Testis (tissue), 3 donors: Measurements from ENCODE around the gene CREG2. TPM values are rescaled to one million over a fixed set of nuclear protein-coding genes. Genes with fewer than 3 reads are reported as not detected.

ENCODE experiments used
- DNase-seq: peaks from one replicate; pipeline ENCODE4 v3.0.0-alpha.2; 2019
- H3K27ac ChIP-seq, 2 donors: fragments of 200-600 bp; sonication (generic); one replicate each; pipeline ENCODE4 v1.5.1; 2019
- H3K27me3 ChIP-seq: fragments of 200-600 bp; sonication (generic); one replicate; pipeline ENCODE4 v1.5.1; 2019
- H3K36me3 ChIP-seq: fragments of 200-600 bp; sonication (generic); one replicate; pipeline ENCODE4 v1.5.1; 2017; ENCODE audit warnings: low read depth; ENCODE audit errors: missing control alignments
- H3K4me1 ChIP-seq: fragments of 200-600 bp; sonication (generic); one replicate; pipeline ENCODE4 v1.5.1; 2019
- H3K4me3 ChIP-seq, 2 donors: fragments of 200-600 bp; sonication (generic); one replicate each; pipeline ENCODE4 v1.5.1; 2017 to 2019
- H3K9me3 ChIP-seq: fragments of 200-600 bp; sonication (generic); one replicate; pipeline ENCODE4 v1.5.1; 2017
- POLR2A ChIP-seq: fragments of 450-650 bp; IDR thresholded peaks from one replicate; pipeline ENCODE4 v1.6.1; 2017; ENCODE audit warnings: antibody characterized with exemption, mild to moderate bottlenecking, moderate library complexity
- WGBS, 2 donors: methylation state at CpG; one replicate each; pipeline ENCODE4 v1.1.5; 2018; 5-methylcytosine and 5-hydroxymethylcytosine counted together
- intact Hi-C: fragments of 100-400 bp; cut with DNase I; formaldehyde crosslinking; loops from one replicate; pipeline ENCODE4 v1.15.1; 2023; ENCODE audit warnings: low total_unique reads
- polyA plus RNA-seq: library from polyadenylated mRNA; stranded (reverse); fragments of 350-450 nt; fragmentation: Illumina TruSeq; extraction: RNeasy Lipid Tissue Mini Kit (QIAGEN cat#74804); gene quantifications from one replicate; pipeline ENCODE4 v1.2.3, GENCODE V29; 2014; ENCODE audit warnings: low read depth, low replicate concordance; ENCODE audit not compliant: insufficient read depth
- total RNA-seq, 2 donors: library from RNA; depleted of rRNA; stranded (reverse); fragments of >200 nt; gene quantifications; one replicate each; pipeline ENCODE4 v1.2.3, GENCODE V29; 2016
- TF ChIP-seq, protein P1 (sequence below), 3 experiments: fragments of 450-650 bp in 2 of 3; fragments of 200-600 bp in 1 of 3; sonication (generic) in 1 of 3; IDR thresholded peaks; one replicate each; pipeline ENCODE4 v1.5.1; 2016 to 2019; ENCODE audit warnings: antibody characterized with exemption in 3 of 3, mild to moderate bottlenecking in 2 of 3, moderate library complexity in 1 of 3

The CREG2 gene
- total and polyA plus RNA-seq, 3 donors from 2014 or later: 0.19 to 0.47 (median 0.42) TPM

DNA sequence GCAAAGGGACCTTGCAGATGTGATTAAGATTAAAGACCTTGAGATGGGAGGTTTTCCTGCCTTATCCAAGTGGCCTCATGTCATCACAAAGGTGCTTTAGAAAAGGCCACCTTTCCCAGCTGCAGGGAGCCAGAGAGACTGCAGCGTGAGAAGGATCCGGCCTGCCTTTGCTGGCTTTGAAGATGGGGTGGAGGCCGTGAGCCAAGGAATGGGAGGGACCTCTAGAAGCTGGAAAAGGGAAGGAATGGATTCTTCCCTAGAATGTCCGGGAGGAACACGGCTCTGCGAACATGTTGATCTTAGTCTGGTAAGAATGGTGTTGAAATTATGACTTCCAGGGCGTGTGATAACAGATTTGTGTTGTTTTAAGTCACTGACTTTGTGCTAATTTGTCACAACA is 39.9 kb upstream of the CREG2 start:
- intact Hi-C loops: no loop called here
- Histone ChIP-seq H3K4me1 (no peaks in the 10 kb centered on the region), H3K27ac (no peak overlapping the region), H3K9me3 (no peaks in the 10 kb centered on the region), H3K36me3 (no peaks in the 10 kb centered on the region), H3K27me3 (no peaks in the 10 kb centered on the region), H3K4me3 (no peak overlapping the region)
- no peak for DNase-seq
- TF ChIP-seq POLR2A: no peak
- TF ChIP-seq, protein P1, sequence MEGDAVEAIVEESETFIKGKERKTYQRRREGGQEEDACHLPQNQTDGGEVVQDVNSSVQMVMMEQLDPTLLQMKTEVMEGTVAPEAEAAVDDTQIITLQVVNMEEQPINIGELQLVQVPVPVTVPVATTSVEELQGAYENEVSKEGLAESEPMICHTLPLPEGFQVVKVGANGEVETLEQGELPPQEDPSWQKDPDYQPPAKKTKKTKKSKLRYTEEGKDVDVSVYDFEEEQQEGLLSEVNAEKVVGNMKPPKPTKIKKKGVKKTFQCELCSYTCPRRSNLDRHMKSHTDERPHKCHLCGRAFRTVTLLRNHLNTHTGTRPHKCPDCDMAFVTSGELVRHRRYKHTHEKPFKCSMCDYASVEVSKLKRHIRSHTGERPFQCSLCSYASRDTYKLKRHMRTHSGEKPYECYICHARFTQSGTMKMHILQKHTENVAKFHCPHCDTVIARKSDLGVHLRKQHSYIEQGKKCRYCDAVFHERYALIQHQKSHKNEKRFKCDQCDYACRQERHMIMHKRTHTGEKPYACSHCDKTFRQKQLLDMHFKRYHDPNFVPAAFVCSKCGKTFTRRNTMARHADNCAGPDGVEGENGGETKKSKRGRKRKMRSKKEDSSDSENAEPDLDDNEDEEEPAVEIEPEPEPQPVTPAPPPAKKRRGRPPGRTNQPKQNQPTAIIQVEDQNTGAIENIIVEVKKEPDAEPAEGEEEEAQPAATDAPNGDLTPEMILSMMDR (IDR thresholded peaks at IDR 0.05): no peak
- WGBS, 2 donors: 84 to 89% methylated on average over 7 of the region's 7 CpGs

DNA sequence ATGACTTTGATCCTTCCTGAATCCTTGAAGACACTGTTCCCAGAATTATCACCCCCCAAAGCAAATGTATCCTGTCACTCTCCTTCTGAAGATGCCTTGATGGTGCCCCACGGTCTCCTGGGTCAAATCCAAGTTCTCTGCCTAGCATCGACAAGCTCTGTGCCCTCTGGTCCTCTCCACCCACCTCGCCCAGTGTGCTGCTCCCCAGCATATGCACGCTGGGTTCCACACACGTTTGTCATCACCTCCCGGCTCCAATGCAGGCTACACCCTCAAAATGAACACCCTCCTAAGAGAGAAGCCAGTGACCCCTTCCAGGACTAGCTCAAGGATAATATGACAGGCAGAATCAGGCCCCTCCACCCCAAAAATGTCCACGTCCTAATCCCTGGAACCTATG is 39.5 kb upstream of the CREG2 start:
- intact Hi-C loops: no loop called here
- DNase-seq: no peak
- Histone ChIP-seq H3K36me3 (no peaks in the 10 kb centered on the region), H3K4me1 (no peaks in the 10 kb centered on the region), H3K27ac (no peak overlapping the region), H3K4me3 (no peak overlapping the region), H3K9me3 (no peaks in the 10 kb centered on the region), H3K27me3 (no peaks in the 10 kb centered on the region)
- TF ChIP-seq, protein P1 (IDR thresholded peaks at IDR 0.05): no peak
- TF ChIP-seq POLR2A: no peak
- WGBS, 2 donors: 96% methylated on average over 7 of the region's 7 CpGs

DNA sequence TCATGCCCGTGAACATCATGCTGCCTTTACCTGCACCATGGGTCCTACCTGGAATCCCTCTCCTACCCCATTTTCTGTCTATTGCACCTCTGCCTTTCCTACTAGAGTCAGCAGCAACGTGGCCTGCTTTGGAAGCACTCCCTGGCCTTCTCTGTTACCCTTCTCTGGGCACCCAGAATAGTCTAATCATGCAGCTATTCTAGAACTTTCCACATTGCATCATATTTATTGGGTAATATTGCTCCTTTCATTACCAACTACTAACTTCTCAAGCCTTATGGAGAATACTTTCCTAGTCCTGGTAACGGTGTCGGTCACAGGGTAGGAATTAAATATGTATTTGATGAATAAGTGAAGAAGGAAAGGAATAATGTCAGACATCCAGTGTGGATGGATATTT is 33.3 kb upstream of the CREG2 start:
- H3K4me1 ChIP-seq: no peaks in the 10 kb centered on the region
- no peak overlapping the region for H3K4me3 ChIP-seq
- intact Hi-C loops: no loop called here
- TF ChIP-seq, protein P1 (IDR thresholded peaks at IDR 0.05): no peak
- TF ChIP-seq POLR2A: no peak
- no peak for DNase-seq
- H3K36me3 ChIP-seq: no peaks in the 10 kb centered on the region
- H3K9me3 ChIP-seq: no peaks in the 10 kb centered on the region
- H3K27me3 ChIP-seq: no peaks in the 10 kb centered on the region
- no peak overlapping the region for H3K27ac ChIP-seq
- WGBS, 2 donors: 76 to 83% methylated on average over 4 of the region's 4 CpGs

DNA sequence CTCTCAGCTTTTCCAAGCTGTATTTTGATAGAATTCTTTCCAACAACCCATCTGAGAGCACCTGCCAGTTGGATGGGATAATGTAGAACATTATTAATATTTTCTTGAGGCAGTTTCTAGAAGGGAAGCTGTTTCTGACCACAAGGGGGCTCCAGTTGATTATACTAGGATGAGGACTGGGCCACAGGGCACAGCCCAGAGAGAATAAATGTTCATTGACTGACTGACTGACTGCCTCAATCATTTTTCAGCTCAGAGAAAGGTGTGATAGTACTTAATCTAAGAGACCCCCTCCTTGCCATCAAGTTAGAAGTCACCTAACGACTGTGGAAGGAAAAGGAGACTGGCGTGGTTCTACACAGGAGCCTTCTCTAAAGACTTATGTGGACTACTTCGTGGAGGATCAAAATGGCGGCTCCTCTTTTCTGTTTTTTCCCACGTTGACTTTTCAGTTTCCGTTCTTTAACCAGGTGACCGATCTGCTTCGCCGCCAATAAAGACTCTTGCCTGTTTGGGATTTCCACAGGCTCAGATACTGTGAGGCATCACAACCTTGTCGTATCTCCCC is 31.9 kb upstream of the CREG2 start:
- DNase-seq: peak; percentile 86
- WGBS, 2 donors: 76 to 79% methylated on average over 9 to 10 of the region's 10 CpGs
- TF ChIP-seq, protein P1 (IDR thresholded peaks at IDR 0.05): peak; percentile 57 to 69 (median 67)
- no peak for TF ChIP-seq POLR2A
- intact Hi-C loops: loop anchor here (5.0 kb wide), 1 partner anchor 418 kb away; no protein-coding TSS in a partner anchor
- H3K27me3 ChIP-seq: no peaks in the 10 kb centered on the region
- no peaks in the 10 kb centered on the region for H3K4me1 ChIP-seq
- H3K4me3 ChIP-seq: peak overlapping the region; percentile 17 to 36
- no peaks in the 10 kb centered on the region for H3K36me3 ChIP-seq
- no peak overlapping the region for H3K27ac ChIP-seq
- no peaks in the 10 kb centered on the region for H3K9me3 ChIP-seq
